WTC11 (cell line): ENCODE data around the gene POGLUT2. TPM values are rescaled to one million over a fixed set of nuclear protein-coding genes. Genes with fewer than 3 reads are reported as not detected.
A peak's percentile ranks its signal among the peaks of the same experiment; 100 is the strongest.

ENCODE experiments used
- ATAC-seq: fragments of 200-7000 bp; cut with Tn5 transposase; 2 replicates; pipeline ENCODE4 v1.10.0; 2021; ENCODE audit warnings: mild to moderate bottlenecking, moderate library complexity
- CTCF ChIA-PET: fragments of 300-600 bp; sonication (Branson Sonifier 250); formaldehyde crosslinking; loops from one replicate; lab custom pipeline; 2021; ENCODE audit warnings: antibody characterized with exemption; lab: Charles Lee
- POLR2A ChIA-PET: fragments of 350-600 bp; sonication (Branson Sonifier 250); formaldehyde crosslinking; loops from one replicate; lab custom pipeline; 2021; ENCODE audit warnings: antibody characterized with exemption; lab: Charles Lee
- DNase-seq: peaks from one replicate; pipeline ENCODE4 v3.0.0; 2021; ENCODE audit warnings: low spot score
- H3K27ac Mint-ChIP-seq: 2 replicates; pipeline ENCODE4 v1.8.0; 2021; ENCODE audit warnings: mixed read lengths
- H3K27me3 Mint-ChIP-seq: 2 replicates; pipeline ENCODE4 v1.8.0; 2021; ENCODE audit warnings: low read depth, mild to moderate bottlenecking, moderate library complexity, mixed read lengths
- H3K36me3 Mint-ChIP-seq: 2 replicates; pipeline ENCODE4 v1.8.0; 2021; ENCODE audit warnings: mixed read lengths
- H3K4me1 Mint-ChIP-seq: 2 replicates; pipeline ENCODE4 v1.8.0; 2022; ENCODE audit warnings: mixed read lengths
- H3K4me3 Mint-ChIP-seq: 2 replicates; pipeline ENCODE4 v1.8.0; 2021; ENCODE audit warnings: mild to moderate bottlenecking, moderate library complexity, mixed read lengths
- H3K9me3 Mint-ChIP-seq: 2 replicates; pipeline ENCODE4 v1.8.0; 2021; ENCODE audit warnings: mixed read lengths
- FOXJ3 ChIP-seq: sonication (generic); formaldehyde crosslinking; IDR thresholded peaks from 2 replicates; pipeline ENCODE4 v1.9.0; 2021; ENCODE audit warnings: missing genetic modification reagents, mild to moderate bottlenecking, borderline replicate concordance
- FOXP1 ChIP-seq: sonication (generic); formaldehyde crosslinking; IDR thresholded peaks from 2 replicates; pipeline ENCODE4 v1.8.0; 2022; ENCODE audit warnings: missing genetic modification reagents, mild to moderate bottlenecking, moderate library complexity, borderline replicate concordance
- JAZF1 ChIP-seq: fragments of 250-450 bp; sonication (Bioruptor Pico); IDR thresholded peaks from 2 replicates; pipeline ENCODE4 v1.9.0; 2021; ENCODE audit warnings: moderate library complexity, mild to moderate bottlenecking, inconsistent platforms
- KAT7 ChIP-seq: sonication (generic); formaldehyde crosslinking; IDR thresholded peaks from 2 replicates; pipeline ENCODE4 v1.8.1; 2023; ENCODE audit warnings: missing genetic modification reagents, mild to moderate bottlenecking, borderline replicate concordance
- NFATC4 ChIP-seq: fragments of 250-450 bp; sonication (Bioruptor Pico); IDR thresholded peaks from 2 replicates; pipeline ENCODE4 v1.9.0; 2021; ENCODE audit warnings: mild to moderate bottlenecking
- NR1H2 ChIP-seq: sonication (generic); formaldehyde crosslinking; IDR thresholded peaks from 2 replicates; pipeline ENCODE4 v1.9.0; 2021; ENCODE audit warnings: mild to moderate bottlenecking, moderate library complexity, missing genetic modification reagents
- RORB ChIP-seq: fragments of 250-450 bp; sonication (Bioruptor Pico); IDR thresholded peaks from 2 replicates; pipeline ENCODE4 v1.9.0; 2021; ENCODE audit warnings: mild to moderate bottlenecking
- SMAD3 ChIP-seq: sonication (generic); formaldehyde crosslinking; IDR thresholded peaks from 2 replicates; pipeline ENCODE4 v1.8.0; 2022; ENCODE audit warnings: missing genetic modification reagents, mild to moderate bottlenecking, borderline replicate concordance
- SMAD4 ChIP-seq: sonication (generic); formaldehyde crosslinking; IDR thresholded peaks from 2 replicates; pipeline ENCODE4 v1.8.0; 2022; ENCODE audit warnings: mild to moderate bottlenecking, missing genetic modification reagents
- SP1 ChIP-seq: sonication (generic); formaldehyde crosslinking; conservative IDR thresholded peaks from 2 replicates; pipeline ENCODE4 v1.8.1; 2022; ENCODE audit warnings: missing genetic modification reagents
- TP53 ChIP-seq: sonication (generic); formaldehyde crosslinking; IDR thresholded peaks from 2 replicates; pipeline ENCODE4 v1.8.1; 2023; ENCODE audit warnings: mild to moderate bottlenecking, missing genetic modification reagents
- ZNF317 ChIP-seq: sonication (generic); formaldehyde crosslinking; IDR thresholded peaks from 2 replicates; pipeline ENCODE4 v1.8.1; 2023; ENCODE audit warnings: low read depth, mild to moderate bottlenecking, moderate library complexity, missing genetic modification reagents, borderline replicate concordance
- ZNF423 ChIP-seq: fragments of 250-450 bp; sonication (Bioruptor Pico); IDR thresholded peaks from 2 replicates; pipeline ENCODE4 v2.1.2; 2022; ENCODE audit warnings: mild to moderate bottlenecking, moderate library complexity
- ZNF671 ChIP-seq: fragments of 250-450 bp; sonication (Bioruptor Pico); IDR thresholded peaks from 2 replicates; pipeline ENCODE4 v1.8.0; 2021; ENCODE audit warnings: mild to moderate bottlenecking
- total RNA-seq: library from RNA; stranded (reverse); gene quantifications from 3 replicates; pipeline ENCODE4 v1.2.3, GENCODE V29; 2021
- TF ChIP-seq, protein P1 (sequence below): sonication (generic); formaldehyde crosslinking; conservative IDR thresholded peaks from 2 replicates; pipeline ENCODE4 v1.8.1; 2022; ENCODE audit warnings: mild to moderate bottlenecking, missing genetic modification reagents
- TF ChIP-seq, protein P2 (sequence below): fragments of 250-450 bp; sonication (Bioruptor Pico); IDR thresholded peaks from 2 replicates; pipeline ENCODE4 v1.8.0; 2021; ENCODE audit warnings: mild to moderate bottlenecking
- TF ChIP-seq, protein P3 (sequence below): fragments of 250-450 bp; sonication (Bioruptor Pico); conservative IDR thresholded peaks from 2 replicates; pipeline ENCODE4 v1.9.0; 2021; ENCODE audit warnings: mild to moderate bottlenecking
- TF ChIP-seq, protein P4 (sequence below): sonication (generic); formaldehyde crosslinking; IDR thresholded peaks from 2 replicates; pipeline ENCODE4 v1.8.1; 2022; ENCODE audit warnings: low read depth, missing genetic modification reagents, borderline replicate concordance
- TF ChIP-seq, protein P5 (sequence below): sonication (generic); formaldehyde crosslinking; IDR thresholded peaks from 2 replicates; pipeline ENCODE4 v1.8.0; 2022; ENCODE audit warnings: mild to moderate bottlenecking, missing genetic modification reagents
- TF ChIP-seq, protein P6 (sequence below): sonication (generic); formaldehyde crosslinking; IDR thresholded peaks from 2 replicates; pipeline ENCODE4 v1.8.0; 2022; ENCODE audit warnings: mild to moderate bottlenecking, missing genetic modification reagents
- TF ChIP-seq, protein P7 (sequence below): fragments of 250-450 bp; sonication (Bioruptor Pico); IDR thresholded peaks from 2 replicates; pipeline ENCODE4 v1.9.0; 2021; ENCODE audit warnings: moderate library complexity, mild to moderate bottlenecking, inconsistent platforms, borderline replicate concordance
- TF ChIP-seq, protein P8 (sequence below): sonication (generic); formaldehyde crosslinking; IDR thresholded peaks from 2 replicates; pipeline ENCODE4 v1.8.1; 2022; ENCODE audit warnings: mild to moderate bottlenecking, moderate library complexity, missing genetic modification reagents

Gene POGLUT2
- total RNA-seq, 1 experiment from 2014 or later: 17.2 TPM

DNA sequence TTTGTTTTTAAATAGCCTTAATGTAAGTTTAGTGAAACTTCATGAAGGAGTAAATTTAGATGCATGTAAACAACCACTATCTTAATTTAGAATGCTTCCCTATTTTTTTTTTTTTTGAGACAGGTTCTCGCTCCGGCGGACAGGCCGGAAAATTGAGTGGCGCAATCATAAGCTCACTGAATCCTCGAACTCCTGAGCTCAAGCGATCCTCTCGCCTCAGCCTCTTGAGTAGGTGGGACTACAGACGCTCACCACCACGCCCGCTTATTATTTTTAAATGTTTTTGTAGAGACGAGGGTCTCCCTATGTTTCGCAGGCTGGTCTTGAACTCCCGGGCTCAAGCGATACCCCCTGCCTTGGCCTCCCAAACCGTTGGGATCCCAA is 26.7 kb downstream of the POGLUT2 start:
- Mint-ChIP-seq H3K4me1 (peaks cover 7% of the 10 kb centered on the region), H3K4me3 (peak overlapping the region; percentile 86), H3K9me3 (no peaks in the 10 kb centered on the region), H3K27ac (no peak overlapping the region), H3K36me3 (no peaks in the 10 kb centered on the region), H3K27me3 (peaks cover 25% of the 10 kb centered on the region)
- CTCF ChIA-PET: interaction anchor here (0.7 kb wide), 1 partner anchor 35 kb away, joined by 3 read pairs; no protein-coding TSS in a partner anchor
- DNase-seq (no peak), ATAC-seq (no peak)
- TF ChIP-seq JAZF1: no peak
- no peak for TF ChIP-seq NFATC4 (CRISPR knock-in tag)
- no peak for TF ChIP-seq SMAD3 (CRISPR knock-in tag)
- TF ChIP-seq, protein P1, sequence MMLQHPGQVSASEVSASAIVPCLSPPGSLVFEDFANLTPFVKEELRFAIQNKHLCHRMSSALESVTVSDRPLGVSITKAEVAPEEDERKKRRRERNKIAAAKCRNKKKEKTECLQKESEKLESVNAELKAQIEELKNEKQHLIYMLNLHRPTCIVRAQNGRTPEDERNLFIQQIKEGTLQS (CRISPR knock-in tag): no peak
- TF ChIP-seq, protein P2, sequence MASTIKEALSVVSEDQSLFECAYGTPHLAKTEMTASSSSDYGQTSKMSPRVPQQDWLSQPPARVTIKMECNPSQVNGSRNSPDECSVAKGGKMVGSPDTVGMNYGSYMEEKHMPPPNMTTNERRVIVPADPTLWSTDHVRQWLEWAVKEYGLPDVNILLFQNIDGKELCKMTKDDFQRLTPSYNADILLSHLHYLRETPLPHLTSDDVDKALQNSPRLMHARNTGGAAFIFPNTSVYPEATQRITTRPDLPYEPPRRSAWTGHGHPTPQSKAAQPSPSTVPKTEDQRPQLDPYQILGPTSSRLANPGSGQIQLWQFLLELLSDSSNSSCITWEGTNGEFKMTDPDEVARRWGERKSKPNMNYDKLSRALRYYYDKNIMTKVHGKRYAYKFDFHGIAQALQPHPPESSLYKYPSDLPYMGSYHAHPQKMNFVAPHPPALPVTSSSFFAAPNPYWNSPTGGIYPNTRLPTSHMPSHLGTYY: no peak
- TF ChIP-seq SMAD4 (CRISPR knock-in tag): no peak
- TF ChIP-seq, protein P3, sequence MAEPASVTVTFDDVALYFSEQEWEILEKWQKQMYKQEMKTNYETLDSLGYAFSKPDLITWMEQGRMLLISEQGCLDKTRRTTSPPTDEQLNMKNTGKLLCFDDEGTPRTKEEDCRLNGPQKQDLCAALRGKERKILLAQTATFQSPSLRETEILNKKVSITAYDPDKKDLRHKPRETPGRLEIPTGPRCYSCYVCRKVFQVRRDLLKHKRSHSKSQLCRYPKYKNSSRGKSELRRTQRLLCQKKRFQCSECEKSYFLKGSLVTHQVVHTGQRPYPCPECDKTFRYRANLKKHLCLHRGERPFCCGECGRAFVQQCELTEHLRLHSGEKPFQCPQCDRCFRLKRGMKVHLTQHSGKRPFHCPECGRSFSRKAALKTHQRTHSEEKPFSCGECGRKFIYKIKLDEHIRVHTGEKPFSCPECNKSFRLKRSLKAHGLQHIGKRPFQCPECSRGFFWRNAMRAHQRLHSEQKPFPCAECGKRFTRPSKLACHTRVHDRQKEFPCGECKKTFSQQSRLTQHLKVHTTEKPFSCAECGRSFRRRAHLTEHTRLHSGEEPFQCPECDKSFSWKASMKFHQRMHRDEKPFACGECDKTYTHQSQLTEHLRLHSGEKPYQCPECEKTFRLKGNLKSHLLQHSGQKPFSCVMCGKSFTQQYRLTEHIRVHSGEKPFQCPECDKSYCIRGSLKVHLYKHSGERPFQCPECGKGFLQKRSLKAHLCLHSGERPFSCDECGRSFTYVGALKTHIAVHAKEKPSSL (CRISPR knock-in tag): no peak
- no peak for TF ChIP-seq FOXP1 (CRISPR knock-in tag)
- no peak for TF ChIP-seq ZNF671 (CRISPR knock-in tag)
- TF ChIP-seq FOXJ3: no peak
- TF ChIP-seq, protein P4, sequence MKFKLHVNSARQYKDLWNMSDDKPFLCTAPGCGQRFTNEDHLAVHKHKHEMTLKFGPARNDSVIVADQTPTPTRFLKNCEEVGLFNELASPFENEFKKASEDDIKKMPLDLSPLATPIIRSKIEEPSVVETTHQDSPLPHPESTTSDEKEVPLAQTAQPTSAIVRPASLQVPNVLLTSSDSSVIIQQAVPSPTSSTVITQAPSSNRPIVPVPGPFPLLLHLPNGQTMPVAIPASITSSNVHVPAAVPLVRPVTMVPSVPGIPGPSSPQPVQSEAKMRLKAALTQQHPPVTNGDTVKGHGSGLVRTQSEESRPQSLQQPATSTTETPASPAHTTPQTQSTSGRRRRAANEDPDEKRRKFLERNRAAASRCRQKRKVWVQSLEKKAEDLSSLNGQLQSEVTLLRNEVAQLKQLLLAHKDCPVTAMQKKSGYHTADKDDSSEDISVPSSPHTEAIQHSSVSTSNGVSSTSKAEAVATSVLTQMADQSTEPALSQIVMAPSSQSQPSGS (CRISPR knock-in tag): no peak
- no peak for TF ChIP-seq ZNF317 (CRISPR knock-in tag)
- TF ChIP-seq KAT7: no peak
- TF ChIP-seq, protein P5, sequence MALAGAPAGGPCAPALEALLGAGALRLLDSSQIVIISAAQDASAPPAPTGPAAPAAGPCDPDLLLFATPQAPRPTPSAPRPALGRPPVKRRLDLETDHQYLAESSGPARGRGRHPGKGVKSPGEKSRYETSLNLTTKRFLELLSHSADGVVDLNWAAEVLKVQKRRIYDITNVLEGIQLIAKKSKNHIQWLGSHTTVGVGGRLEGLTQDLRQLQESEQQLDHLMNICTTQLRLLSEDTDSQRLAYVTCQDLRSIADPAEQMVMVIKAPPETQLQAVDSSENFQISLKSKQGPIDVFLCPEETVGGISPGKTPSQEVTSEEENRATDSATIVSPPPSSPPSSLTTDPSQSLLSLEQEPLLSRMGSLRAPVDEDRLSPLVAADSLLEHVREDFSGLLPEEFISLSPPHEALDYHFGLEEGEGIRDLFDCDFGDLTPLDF (CRISPR knock-in tag): no peak
- TF ChIP-seq, protein P6, sequence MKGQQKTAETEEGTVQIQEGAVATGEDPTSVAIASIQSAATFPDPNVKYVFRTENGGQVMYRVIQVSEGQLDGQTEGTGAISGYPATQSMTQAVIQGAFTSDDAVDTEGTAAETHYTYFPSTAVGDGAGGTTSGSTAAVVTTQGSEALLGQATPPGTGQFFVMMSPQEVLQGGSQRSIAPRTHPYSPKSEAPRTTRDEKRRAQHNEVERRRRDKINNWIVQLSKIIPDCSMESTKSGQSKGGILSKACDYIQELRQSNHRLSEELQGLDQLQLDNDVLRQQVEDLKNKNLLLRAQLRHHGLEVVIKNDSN (CRISPR knock-in tag): no peak
- no peak for TF ChIP-seq ZNF423 (CRISPR knock-in tag)
- POLR2A ChIA-PET: no interaction called here

DNA sequence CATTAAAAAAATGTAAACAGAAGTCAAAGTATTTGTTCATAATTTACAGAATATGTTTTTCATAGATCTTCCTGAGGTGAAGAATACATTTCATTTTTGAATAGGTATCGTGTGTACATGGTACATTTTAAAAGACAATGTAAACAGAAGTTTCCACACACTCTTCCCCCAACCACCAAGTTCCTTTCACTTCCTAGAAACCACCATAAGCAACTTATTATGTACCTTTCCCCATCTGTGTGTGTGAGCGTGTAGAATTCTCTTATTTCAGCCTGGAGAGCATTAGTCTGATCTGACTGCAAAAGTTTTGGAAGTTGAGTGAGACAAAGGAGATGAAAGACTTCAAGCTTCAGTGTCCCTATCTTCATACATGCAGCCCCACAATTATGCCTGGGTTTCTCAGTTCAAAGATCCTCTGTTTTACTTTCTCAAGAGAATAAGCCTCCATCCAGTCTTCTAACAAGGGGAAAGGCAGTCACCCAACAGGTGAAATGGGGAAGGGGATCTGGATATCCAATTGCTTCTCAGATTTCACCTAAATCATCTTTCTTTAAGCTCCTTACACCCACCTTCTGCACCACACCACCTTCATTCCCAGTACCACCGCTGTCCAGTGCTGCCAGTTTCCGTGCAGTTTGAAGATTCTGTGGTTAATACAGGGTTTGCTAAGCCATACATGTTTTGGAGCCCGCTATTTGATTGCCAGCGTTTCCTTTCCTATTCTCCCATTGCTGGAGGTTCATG is 27.3 kb downstream of the POGLUT2 start:
- ATAC-seq (no peak), DNase-seq (no peak)
- ChIA-PET CTCF (interaction anchor here (0.7 kb wide), 1 partner anchor 36 kb away, joined by 3 read pairs; no protein-coding TSS in a partner anchor), POLR2A (no interaction called here)
- Mint-ChIP-seq H3K9me3 (no peaks in the 10 kb centered on the region), H3K4me3 (peak overlapping the region; percentile 86; the same call in 1 of the 2 replicates), H3K27ac (no peak overlapping the region), H3K27me3 (peaks cover 25% of the 10 kb centered on the region), H3K4me1 (peaks cover 7% of the 10 kb centered on the region), H3K36me3 (no peaks in the 10 kb centered on the region)
- TF ChIP-seq ZNF317 (CRISPR knock-in tag) (no peak), FOXJ3 (no peak), NR1H2 (no peak), RORB (CRISPR knock-in tag) (no peak), ZNF423 (CRISPR knock-in tag) (no peak), SP1 (CRISPR knock-in tag) (no peak), TP53 (CRISPR knock-in tag) (no peak)
- TF ChIP-seq, protein P7, sequence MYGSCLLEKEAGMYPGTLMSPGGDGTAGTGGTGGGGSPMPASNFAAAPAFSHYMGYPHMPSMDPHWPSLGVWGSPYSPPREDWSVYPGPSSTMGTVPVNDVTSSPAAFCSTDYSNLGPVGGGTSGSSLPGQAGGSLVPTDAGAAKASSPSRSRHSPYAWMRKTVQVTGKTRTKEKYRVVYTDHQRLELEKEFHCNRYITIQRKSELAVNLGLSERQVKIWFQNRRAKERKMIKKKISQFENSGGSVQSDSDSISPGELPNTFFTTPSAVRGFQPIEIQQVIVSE: no peak
- TF ChIP-seq, protein P8, sequence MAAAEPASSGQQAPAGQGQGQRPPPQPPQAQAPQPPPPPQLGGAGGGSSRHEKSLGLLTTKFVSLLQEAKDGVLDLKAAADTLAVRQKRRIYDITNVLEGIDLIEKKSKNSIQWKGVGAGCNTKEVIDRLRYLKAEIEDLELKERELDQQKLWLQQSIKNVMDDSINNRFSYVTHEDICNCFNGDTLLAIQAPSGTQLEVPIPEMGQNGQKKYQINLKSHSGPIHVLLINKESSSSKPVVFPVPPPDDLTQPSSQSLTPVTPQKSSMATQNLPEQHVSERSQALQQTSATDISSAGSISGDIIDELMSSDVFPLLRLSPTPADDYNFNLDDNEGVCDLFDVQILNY (CRISPR knock-in tag): no peak
